Left cardiac atrium (tissue), 4 donors: Measurements from ENCODE around the gene JAML. TPM values are rescaled to one million over a fixed set of nuclear protein-coding genes. Genes with fewer than 3 reads are reported as not detected.

Experiments
- ATAC-seq, 2 donors: fragments of 200-7000 bp; cut with Tn5 transposase; one replicate each; pipeline ENCODE4 v1.9.1; 2020; ENCODE audit warnings: mild to moderate bottlenecking in 2 of 2, moderate library complexity in 2 of 2
- DNase-seq: peaks from one replicate; pipeline ENCODE4 v3.0.0-alpha.2; 2020
- intact Hi-C, 2 donors: fragments of 100-400 bp; cut with DNase I; formaldehyde crosslinking; loops; one replicate each; pipeline versions ENCODE4 v1.14.1 to v1.15.1; 2022 to 2023
- total RNA-seq, 2 donors: library from RNA; stranded (reverse); fragmentation: NEBNext Ultra II Directional; extraction: Animal tissue kit (Norgen Biotek cat#: 25700); gene quantifications; one replicate each; pipeline ENCODE4 v1.2.1, GENCODE V29; 2021
- donor health status: DM: no; HTN: yes; CAD: no.
- donor health status: DM: no; HTN: yes; CAD: no; lungs with severe emphysema.
- donor health status: DM: yes; HTN: yes; CAD: no.
- donor health status: Dilated cardiomyopathy.

The JAML gene
- total RNA-seq, 2 donors from 2014 or later, result 2.5 to 5.3 TPM

DNA sequence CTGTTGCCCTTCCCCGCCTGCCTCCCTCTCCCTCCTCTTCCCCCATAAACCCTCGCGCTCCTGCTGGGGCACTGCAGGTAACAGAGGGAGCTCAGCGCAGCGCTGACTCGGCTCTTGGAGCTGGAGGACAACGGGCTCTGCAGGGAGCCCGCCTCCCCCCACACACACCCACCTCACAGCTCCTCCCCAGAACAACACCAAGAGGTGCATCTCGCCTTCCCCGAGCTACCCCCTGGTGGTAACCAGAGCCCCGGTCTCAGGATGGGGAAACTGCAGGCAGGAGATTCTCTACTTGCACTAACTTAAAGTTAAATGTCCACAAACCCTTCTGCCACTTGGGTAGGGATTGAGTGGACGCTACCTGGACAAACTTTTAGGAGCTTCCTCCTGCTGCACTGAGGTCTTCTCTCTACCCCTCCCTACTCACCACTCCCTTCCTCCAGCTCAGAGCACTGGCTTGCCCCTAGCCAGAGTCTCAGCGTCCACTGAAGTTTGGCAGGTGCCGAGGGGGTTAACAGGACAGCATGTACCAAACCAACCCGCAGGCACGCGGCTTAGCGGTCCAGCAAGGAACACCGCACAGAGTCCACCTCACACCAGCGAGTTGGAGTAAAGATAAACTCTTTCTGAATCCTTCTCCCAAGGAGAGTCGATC, 68.2 kb downstream of the JAML start:
- intact Hi-C loops, result no loop called here
- ATAC-seq, result peak in 1 of 2 donors; percentile 20
- DNase-seq, result no peak

DNA sequence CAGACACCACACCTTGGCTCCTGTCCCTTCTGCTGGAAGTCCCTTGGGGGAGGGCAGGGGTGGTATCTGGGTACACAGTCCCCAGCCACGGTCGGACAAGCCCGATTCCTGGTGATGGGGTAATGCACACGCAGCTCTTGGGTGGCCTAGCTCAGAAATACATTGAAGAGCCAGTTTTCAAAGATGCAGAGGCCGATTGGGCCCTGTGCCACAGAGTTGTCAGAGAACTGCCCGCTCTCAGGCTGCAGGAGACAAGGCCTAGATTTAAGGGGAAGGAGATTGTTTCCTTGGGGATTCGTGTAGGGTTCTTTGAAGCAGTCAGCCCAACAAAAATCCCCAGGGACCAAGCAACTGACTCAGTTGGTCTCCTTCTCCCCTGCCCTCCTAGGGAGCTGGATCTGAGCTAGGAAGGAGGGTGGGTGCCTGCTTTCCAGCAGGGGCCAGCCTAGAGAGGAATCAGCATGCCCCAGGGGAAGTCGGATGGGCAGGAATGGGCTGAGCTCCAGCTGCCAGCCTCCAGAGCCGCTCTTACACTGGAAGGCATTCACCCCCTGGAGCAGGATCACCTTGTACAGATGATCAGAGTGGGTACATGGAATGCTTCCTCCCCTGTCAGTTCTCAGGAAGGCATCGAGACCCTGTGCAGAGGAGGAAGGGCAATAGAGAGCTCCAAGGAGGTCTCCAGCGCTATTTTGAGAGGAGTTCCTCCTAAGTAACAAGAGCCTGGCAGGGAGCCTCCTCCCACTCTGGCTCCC, 68.9 kb downstream of the JAML start:
- no peak for DNase-seq
- ATAC-seq, result no peak
- intact Hi-C loops, result no loop called here

DNA sequence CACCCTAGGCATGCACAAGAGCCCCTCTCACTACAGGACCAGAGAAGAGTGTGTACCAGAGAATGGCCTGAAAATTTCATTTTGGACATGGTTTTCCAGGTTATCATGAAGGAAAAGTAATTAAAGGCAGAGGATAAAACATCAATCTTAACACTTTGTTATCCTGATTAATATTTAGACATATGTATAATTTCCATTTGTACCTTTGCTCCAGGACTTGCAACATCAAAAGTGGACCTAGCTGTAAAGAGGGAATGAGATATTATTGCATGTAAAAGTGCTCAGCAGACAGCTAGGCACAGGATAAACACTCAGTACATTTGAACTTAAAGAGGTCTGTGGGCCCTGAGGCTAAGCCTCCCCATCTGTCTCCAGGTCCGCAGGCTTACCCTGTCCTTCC, 70.2 kb downstream of the JAML start:
- intact Hi-C loops, result no loop called here
- ATAC-seq (no peak), DNase-seq (no peak)

DNA sequence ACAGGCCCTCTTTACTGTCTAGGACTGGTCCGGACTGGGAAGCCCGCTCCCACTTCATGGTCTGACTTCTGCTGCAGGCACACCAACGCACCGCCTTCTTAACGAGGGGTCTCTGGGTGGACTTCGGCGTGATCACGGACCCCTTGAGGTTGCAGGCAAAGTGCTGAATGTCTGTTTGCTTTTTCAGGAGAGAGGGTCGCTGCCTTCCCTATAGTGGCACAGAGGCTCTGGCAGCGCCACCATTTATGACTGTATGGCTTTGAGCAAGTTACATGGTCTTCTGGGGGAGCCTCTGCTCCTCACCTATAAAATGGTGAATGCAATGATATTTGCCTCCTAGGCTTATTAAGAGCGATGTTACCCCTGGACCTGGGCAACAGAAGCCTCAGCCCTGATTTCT, 70.8 kb downstream of the JAML start:
- DNase-seq (no peak), ATAC-seq (no peak)
- intact Hi-C loops, result no loop called here

DNA sequence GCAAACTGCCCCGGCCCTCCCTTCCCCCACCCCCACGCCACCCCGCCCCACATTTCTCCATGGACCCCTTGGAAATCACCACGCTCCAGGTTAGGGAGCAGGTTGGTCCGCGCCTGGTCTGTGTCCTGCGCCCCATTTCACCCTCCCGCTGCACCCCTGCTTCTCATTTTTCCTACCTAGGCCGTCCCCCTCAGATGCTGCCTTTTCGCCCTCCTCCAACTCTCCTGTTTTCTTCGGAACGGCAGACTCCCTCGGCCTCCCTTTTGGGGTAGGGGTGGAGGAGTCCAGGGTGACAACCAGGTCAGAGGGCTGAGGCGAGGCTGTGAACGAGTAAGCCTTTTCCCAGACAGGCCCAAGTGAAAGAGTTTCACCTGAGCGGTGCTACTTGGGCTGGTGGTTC, 71.3 kb downstream of the JAML start:
- ATAC-seq (no peak), DNase-seq (no peak)
- intact Hi-C loops, result no loop called here

DNA sequence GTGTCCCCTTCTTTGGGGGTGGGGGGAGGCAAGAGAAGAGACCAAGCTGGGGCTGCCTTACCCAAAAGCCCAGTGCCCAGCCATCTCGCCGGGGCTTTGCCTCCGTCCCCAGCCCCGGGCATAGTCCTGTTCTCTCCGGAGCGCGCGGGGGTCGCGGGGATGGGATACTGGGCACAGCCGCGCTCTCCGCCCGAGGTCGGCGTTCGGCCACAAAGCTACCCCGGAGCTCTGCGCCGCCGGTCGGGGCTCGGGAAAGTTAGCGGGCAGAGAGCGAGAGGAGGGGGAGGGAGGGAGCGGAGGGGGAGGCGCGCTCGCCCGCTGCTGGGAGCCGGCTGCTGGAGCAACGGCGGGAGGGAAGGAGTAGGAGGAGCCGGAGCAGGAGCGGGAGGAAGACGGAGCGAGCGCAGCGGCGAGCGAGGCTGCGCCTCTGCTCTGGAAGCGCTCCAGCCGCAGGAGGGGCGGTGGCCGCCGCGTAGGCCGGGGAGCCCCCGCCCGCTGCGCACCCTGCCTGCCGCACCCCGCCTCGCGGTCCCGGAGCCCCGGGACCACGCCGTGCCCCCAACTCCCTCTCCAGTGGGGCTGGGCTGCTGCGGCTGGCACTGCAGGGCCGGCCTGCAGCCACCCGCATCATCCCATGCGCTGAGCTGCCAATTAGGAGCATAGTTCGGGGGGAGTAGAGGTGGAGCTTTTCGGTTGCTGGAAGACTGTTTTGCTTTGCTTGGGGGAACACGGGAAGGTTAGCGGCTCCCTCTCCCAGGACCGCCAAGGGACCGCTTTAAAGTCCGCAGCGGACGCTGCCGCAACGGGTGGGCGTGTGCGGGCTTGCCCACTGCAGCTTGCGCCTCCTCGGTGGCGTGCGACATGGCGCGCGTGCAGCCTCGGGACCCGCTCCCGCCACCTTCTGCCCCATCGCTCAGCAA, 72.0 kb downstream of the JAML start, which contains the start of gene SCN4B:
Gene SCN4B, minus strand, starts transcription at position 272 of the 920 bp plus-strand sequence. Its CDS starts 150 bp downstream, at position 122.
- DNase-seq (peak; percentile 74), ATAC-seq (peak; percentile 86 to 92)
- intact Hi-C loops, result no loop called here

DNA sequence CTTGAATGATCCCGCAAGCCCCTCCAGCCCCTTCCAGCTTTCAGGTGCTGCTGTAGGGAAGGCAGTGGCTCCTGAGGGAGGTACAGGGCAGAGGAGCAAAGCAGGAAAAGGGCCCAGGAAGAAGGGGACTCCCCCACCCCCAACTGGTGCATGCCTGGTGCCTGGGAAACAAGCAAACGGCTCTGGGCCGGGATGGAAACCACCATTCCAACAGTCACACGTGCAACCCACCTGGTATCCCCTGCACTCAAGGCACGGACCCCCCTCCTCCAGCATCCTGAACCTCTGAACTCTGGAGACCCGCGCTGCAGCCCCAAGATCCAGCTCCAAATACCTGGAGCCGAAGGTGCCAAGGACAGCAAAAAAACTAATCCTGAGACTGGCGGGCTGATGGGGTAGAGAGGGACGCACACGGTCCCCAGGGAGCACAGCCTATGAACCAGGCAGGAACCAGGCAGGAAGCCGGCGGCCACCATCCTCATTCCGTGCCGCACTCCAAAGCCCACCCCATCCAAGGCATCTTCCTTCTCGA, 72.7 kb downstream of the JAML start:
- no peak for DNase-seq
- peak in 1 of 2 donors; percentile 2 for ATAC-seq
- intact Hi-C loops, result no loop called here

DNA sequence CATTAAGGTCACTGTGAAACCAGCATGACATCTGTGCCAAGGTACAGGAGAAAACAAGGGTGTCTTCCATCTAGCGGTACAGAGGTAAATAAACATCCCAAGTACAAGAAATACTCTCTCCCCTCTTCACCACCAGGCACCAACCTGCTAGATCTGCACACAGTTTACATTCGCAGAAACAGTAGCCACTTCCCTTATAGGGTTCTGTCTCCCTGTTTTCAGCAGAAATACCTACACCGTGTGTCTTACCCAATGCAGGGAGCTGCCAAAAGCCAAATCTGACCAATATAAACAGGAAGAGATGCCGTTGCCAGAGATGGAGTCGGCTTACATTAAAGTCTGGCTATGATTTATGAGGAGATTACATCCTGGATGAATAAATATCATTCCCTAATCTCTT, 73.4 kb downstream of the JAML start:
- intact Hi-C loops, result no loop called here
- DNase-seq (no peak), ATAC-seq (no peak)

DNA sequence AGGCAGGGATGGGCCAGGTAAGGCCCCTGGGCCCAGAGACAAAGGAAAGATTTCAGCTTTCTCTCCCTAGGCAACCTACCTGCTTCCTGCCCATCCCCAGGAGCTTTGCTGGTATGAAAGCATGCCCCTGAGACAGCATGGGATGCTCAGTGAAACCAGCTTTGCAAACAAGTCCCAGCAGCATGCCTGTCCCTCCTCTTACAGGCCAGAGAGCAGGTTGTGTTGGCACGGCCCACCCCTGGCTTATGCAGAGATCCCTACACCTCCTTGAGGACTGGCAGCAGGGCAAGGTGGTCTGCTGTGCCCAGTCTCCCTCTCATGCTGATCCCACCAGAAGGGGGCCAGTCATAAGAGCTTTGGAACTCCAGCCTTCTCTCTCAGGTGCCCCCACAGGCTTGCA, 75.3 kb downstream of the JAML start:
- DNase-seq, result no peak
- no peak for ATAC-seq
- intact Hi-C loops, result loop anchor here in 1 of 2 donors (5.0 kb wide), 1 partner anchor 143 kb away; no protein-coding TSS in a partner anchor

DNA sequence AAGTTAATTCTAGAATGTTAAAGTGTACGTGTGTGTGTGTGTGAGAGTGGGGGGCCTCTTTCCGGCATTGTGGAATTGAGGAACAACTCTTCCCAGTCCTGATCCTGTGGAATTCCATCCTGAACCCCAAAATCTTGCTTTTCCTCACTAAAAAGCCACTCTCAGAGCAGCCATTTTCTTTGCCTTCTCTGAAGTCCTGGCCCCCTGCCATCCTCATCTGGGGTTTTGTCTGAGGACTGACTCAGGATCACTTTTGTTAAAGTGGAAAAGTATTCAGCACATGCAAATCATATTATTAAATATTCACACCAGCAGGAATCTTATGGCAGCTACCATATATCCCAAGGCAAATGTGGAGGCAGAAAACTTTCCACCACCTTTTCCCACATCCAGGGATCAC, 76.0 kb downstream of the JAML start:
- no peak for DNase-seq
- intact Hi-C loops, result loop anchor here in 1 of 2 donors (5.0 kb wide), 1 partner anchor 143 kb away; no protein-coding TSS in a partner anchor
- no peak for ATAC-seq

DNA sequence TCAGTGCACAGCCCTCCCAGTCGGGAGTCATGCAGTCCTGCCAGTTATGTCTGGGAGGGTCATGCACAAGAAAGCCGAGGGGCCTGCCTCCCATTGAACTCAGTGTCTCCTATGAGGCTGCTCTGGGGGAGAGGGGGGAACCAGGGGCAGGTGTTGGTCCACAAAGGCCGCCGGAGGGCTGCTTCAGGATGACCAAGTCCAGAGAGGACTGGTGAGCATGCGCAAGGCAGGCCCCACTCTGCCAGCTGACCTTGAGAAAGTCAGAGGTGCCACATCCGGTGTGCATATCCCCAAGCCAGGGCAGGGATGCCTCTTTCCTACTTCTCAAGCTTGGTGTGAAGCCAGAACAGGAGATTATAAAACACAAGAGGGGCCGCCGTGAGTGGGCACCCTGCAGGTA, 76.6 kb downstream of the JAML start:
- ATAC-seq (no peak), DNase-seq (no peak)
- intact Hi-C loops, result loop anchor here in 1 of 2 donors (5.0 kb wide), 1 partner anchor 144 kb away; no protein-coding TSS in a partner anchor

DNA sequence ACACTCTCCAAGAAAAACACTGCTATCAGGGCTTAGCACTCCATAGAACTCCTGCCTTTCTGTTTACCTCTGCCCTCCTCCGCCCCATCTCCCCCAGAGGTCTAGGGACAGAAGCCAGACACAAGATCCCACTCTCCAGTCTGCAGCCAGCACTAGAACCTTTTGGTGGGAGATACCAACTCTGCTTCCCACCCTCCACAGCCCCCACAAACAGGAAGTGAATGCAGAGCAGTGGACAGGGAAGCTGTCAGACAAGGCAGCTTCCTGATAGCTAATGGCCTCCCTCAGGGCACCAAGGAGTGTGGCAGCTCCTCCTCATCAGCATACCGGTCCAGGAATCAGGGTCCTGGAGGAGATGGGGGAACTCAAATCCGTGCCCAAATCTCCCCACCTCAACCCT, 77.3 kb downstream of the JAML start:
- intact Hi-C loops, result loop anchor here in 1 of 2 donors (5.0 kb wide), 1 partner anchor 145 kb away; no protein-coding TSS in a partner anchor
- ATAC-seq, result no peak
- no peak for DNase-seq

DNA sequence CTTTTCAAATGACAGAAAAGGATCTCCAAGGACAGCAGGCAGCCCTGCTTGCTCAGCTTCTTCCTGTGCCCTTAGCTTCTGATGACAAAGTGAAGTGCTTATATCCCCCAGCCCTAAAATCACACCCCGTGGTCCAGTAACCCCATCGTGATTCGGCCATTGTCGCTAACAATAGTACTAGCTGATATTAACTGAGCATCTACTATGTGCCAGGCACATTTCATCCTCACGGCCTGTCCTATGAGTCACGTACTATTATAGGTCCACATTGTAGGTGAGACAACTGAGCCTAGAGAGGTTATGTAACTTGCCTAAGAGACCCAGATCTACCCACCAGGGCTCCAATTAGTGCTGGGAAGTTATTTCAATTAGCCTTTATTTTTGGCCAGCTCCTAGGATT, 78.3 kb downstream of the JAML start:
- intact Hi-C loops, result loop anchor here in 1 of 2 donors (5.0 kb wide), 1 partner anchor 146 kb away; no protein-coding TSS in a partner anchor
- ATAC-seq (no peak), DNase-seq (no peak)

DNA sequence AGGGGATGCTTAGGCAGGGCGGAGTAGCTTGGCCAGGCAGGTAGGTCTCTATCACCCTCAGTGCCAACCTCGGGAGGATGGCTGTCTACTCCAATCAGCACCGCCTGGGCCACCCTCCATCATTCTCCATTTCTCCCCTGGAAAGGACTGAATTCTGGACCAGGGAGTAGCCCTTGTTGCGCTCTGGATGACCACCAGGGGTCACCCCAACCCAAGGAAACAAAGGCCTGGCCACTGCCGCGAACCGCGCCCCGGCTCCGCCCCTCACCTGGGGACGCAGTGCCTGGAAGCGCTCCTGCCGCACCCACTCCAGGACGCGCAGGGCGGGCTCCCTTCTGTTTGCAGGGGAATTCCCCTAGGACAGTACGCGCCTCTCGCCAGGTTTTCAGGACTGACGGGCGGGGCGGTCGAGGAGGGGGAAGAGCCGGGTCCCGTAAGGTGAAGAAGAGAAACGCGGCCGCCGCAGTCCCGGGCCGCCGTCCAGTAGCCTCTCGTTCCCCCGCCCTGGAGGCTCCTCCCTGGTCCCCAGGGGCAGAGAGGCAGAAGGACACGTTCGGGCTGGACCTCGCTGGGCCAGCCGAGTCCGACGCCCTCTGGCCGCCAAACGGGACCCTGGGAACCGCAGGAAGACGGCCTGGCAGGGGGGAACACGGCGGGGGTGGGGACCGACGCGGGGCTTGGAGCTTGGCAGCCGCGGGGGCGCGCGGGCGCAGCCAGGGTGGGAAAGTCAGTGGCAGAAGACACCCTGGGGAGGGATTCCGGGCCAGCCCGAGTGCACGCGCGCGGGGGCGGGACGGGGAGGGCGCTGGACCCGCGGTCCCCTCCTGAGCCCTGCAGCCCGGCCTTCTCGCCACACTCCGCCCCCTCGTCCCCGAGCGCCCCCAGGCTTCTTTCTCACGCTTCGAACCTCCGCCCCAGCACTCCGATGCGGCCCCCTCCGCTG, 79.3 kb downstream of the JAML start:
- ATAC-seq (peak; percentile 89 to 90), DNase-seq (peak; percentile 84)
- intact Hi-C loops, result loop anchor here (1.0 to 5.0 kb wide), 2 partner anchors 146 to 147 kb away; no protein-coding TSS in a partner anchor

DNA sequence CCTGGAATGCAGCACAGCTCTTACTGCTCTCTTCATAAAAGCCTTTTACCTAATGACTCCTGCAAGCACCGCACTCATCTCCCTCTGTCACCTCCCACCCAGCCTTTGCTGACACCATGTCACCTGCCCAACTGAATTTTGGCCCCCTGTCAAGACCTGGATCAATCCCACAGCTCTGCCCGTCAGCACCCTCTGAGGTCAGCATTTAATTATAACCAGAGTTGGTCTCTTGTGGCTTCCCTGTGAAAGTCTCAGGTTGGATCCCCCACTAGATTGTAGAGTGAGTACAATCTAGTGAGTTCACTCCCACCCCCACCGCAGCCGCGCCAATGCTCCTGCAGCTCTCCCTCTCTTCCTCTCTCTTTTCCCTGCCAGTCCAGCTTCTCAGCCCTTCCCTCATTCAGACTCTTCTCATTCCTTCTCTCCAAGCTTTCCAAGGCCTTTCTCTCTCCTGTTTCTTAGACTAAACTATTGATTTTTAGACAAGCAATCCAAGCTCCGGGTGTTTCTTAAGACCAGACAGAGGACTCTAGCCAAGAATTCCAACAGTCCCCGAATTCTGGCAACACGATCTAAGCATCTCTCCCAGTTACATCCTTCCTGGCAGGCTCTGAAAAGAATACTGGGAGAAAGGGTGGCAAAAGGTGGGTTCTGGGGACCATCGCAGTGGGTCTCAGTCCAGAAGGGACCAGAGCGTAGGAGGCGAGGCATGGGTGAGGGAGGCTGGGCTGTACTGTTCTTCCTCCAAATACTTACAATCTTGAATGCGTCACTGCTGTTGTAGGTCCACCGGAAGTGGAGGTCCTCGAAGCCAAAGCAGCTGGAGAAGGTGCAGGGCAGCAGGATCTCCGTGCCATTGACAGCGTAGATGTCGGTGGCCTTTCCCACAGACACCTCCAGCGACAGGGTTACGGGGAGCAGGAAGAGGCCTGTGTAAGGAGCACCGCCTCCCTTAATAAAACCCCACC, 80.2 kb downstream of the JAML start:
- DNase-seq, result no peak
- intact Hi-C loops, result loop anchor here (1.0 to 5.0 kb wide), 2 partner anchors 147 to 148 kb away; no protein-coding TSS in a partner anchor
- no peak for ATAC-seq
